Keratinocyte (primary cell): Measurements from ENCODE around the gene ULK3. TPM values are rescaled to one million over a fixed set of nuclear protein-coding genes. Genes with fewer than 3 reads are reported as not detected.

Source experiments
- DNase-seq: peaks from one replicate; pipeline ENCODE4 v3.0.0-alpha.2; 2011; ENCODE audit warnings: low read depth, missing footprints, low spot score
- FAIRE-seq: peaks from 2 replicates; lab custom pipeline; 2011; peaks lifted over from hg19 to GRCh38; lab: Jason Lieb, UNC
- H2AFZ ChIP-seq: 2 replicates; pipeline ENCODE4 v1.6.0; 2012; ENCODE audit warnings: low read length, control low read depth, inconsistent platforms; ENCODE audit not compliant: control insufficient read depth
- H3K27ac ChIP-seq: 2 replicates; pipeline ENCODE4 v1.5.1; 2011; ENCODE audit warnings: low read length; ENCODE audit not compliant: control insufficient read depth, insufficient read depth
- H3K27me3 ChIP-seq: 3 replicates; pipeline ENCODE4 v1.6.0; 2011; ENCODE audit warnings: low read length; ENCODE audit not compliant: control insufficient read depth, insufficient read depth; ENCODE audit errors: extremely low read depth
- H3K36me3 ChIP-seq, 2 experiments: 2 replicates in 1 of 2; 3 replicates in 1 of 2; pipeline ENCODE4 v1.5.1; 2011; ENCODE audit warnings: low read length in 2 of 2, mild to moderate bottlenecking in 1 of 2; ENCODE audit not compliant: control insufficient read depth in 2 of 2, insufficient read depth in 2 of 2; ENCODE audit errors: extremely low read depth in 1 of 2
- H3K4me1 ChIP-seq: 3 replicates; pipeline ENCODE4 v1.5.1; 2011; ENCODE audit warnings: low read length; ENCODE audit not compliant: control insufficient read depth, insufficient read depth; ENCODE audit errors: extremely low read depth
- H3K4me2 ChIP-seq: 3 replicates; pipeline ENCODE4 v1.6.0; 2011; ENCODE audit warnings: low read depth, low read length; ENCODE audit not compliant: control insufficient read depth, insufficient read depth; ENCODE audit errors: extremely low read depth
- H3K4me3 ChIP-seq, 3 experiments: fragments of 200-600 bp in 1 of 3; sonication (generic) in 1 of 3; 2 replicates in 2 of 3; 3 replicates in 1 of 3; pipeline ENCODE4 v1.5.1; 2011 to 2016; ENCODE audit warnings: low read length in 3 of 3, mild to moderate bottlenecking in 3 of 3, control low read depth in 2 of 3, inconsistent platforms in 1 of 3, low read depth in 1 of 3, mixed read lengths in 1 of 3, mixed run types in 1 of 3, moderate library complexity in 1 of 3; ENCODE audit not compliant: control insufficient read depth in 2 of 3, insufficient read depth in 2 of 3; ENCODE audit errors: extremely low read depth in 1 of 3
- H3K79me2 ChIP-seq: 2 replicates; pipeline ENCODE4 v1.6.0; 2012; ENCODE audit warnings: low read length; ENCODE audit not compliant: control insufficient read depth, insufficient read depth
- H3K9ac ChIP-seq: 3 replicates; pipeline ENCODE4 v1.6.0; 2011; ENCODE audit warnings: low read length; ENCODE audit not compliant: control insufficient read depth, insufficient read depth; ENCODE audit errors: extremely low read depth
- H3K9me1 ChIP-seq: 3 replicates; pipeline ENCODE4 v1.6.0; 2011; ENCODE audit warnings: low read length; ENCODE audit not compliant: control insufficient read depth, insufficient read depth; ENCODE audit errors: extremely low read depth
- H3K9me3 ChIP-seq: 2 replicates; pipeline ENCODE4 v1.5.1; 2012; ENCODE audit warnings: low read depth, low read length; ENCODE audit not compliant: control insufficient read depth
- H4K20me1 ChIP-seq: 3 replicates; pipeline ENCODE4 v1.6.0; 2011; ENCODE audit warnings: low read length; ENCODE audit not compliant: control insufficient read depth, insufficient read depth; ENCODE audit errors: extremely low read depth
- EZH2 ChIP-seq: IDR thresholded peaks from one replicate; pipeline ENCODE4 v1.6.1; 2012; ENCODE audit warnings: inconsistent platforms, mild to moderate bottlenecking, low read length, moderate library complexity
- dilution Hi-C: fragments of 300-500 bp; cut with MboI; formaldehyde crosslinking; loops from one replicate; pipeline ENCODE4 v1.7.0; 2020; ENCODE audit warnings: low sequenced_read_pairs; ENCODE audit not compliant: extremely low pct_ligation_motif_present
- polyA plus RNA-seq, 5 experiments: library from polyadenylated mRNA; depleted of rRNA in 3 of 5; stranded (reverse) in 3 of 5; stranded (forward) in 1 of 5; unstranded in 1 of 5; fragments of >200 nt; gene quantifications; 1 replicate in 1 of 5; 2 replicates in 3 of 5; 3 replicates in 1 of 5; pipeline versions ENCODE4 v1.2.1 to v1.2.3, GENCODE V29; 2011 to 2012; ENCODE audit warnings: missing spikeins in 2 of 5, low read depth in 1 of 5, low replicate concordance in 1 of 5
- TF ChIP-seq, protein P1 (sequence below), 3 experiments: IDR thresholded peaks in 1 of 3; conservative IDR thresholded peaks in 1 of 3; optimal IDR thresholded peaks in 1 of 3; 2 replicates in 2 of 3; 3 replicates in 1 of 3; pipeline versions ENCODE3 to v1.5.1; 2011; ENCODE audit warnings: low read length in 3 of 3, mild to moderate bottlenecking in 3 of 3, moderate library complexity in 2 of 3, control low read depth in 1 of 3, inconsistent platforms in 1 of 3; ENCODE audit not compliant: insufficient read depth in 2 of 3; ENCODE audit errors: extremely low read depth in 1 of 3

The ULK3 gene
- polyA plus RNA-seq, 1 donor (not counting 4 experiments of a cell fraction or from before 2014, with no cell fraction given): 16.5 TPM

DNA sequence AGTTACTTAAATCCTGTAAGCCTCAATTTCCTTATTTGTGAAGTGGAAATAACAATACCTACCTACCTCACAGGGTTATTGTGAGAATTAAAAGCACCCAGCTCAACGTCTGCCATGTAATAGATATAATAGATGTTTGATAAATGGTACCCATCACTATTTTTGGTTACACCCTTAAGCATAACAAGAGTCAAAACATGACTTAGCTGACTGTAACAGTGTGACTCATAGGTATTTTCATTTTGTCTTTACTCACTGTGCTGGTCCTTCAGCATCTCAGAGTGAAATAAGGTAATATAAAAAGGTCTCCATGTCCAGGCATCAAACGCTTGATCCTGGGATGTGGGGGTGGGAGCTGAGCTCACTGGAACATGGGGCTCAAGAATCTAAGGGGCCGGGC lies 13.5 kb downstream of the ULK3 start:
- Histone ChIP-seq H3K27ac (no peak overlapping the region), H2AFZ (no peak overlapping the region)
- DNase-seq: no peak

DNA sequence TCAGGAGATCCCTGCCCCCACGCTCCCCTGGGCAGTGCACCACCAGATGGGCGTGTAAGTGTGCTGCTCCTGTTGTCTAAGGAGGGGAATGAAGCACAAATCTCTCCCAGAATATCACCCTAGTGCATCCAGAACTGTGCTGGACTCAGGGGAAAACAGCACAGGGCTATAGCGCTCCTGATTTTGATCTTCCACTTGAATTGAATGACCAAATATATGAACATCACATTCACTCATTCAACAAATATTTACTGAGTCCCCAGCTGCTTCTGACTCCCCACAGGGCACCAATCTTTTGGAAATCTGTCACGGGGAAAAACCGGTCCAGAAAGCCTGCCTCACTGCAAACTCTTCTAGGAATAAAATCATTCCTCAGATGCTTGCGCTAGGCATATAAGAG lies 14.1 kb downstream of the ULK3 start:
- H3K27me3 ChIP-seq: peaks cover 46% of the 10 kb centered on the region

More for the DNA sequence above, 13.5 kb downstream of the ULK3 start:
- no peaks in the 10 kb centered on the region for H3K79me2 ChIP-seq
- H3K4me1 ChIP-seq: no peaks in the 10 kb centered on the region
- dilution Hi-C loops: no loop called here
- H3K9ac ChIP-seq: no peak overlapping the region
- no peak overlapping the region for H3K4me3 ChIP-seq
- no peak overlapping the region for H3K4me2 ChIP-seq
- peaks cover 40% of the 10 kb centered on the region for H3K27me3 ChIP-seq
- TF ChIP-seq, protein P1, sequence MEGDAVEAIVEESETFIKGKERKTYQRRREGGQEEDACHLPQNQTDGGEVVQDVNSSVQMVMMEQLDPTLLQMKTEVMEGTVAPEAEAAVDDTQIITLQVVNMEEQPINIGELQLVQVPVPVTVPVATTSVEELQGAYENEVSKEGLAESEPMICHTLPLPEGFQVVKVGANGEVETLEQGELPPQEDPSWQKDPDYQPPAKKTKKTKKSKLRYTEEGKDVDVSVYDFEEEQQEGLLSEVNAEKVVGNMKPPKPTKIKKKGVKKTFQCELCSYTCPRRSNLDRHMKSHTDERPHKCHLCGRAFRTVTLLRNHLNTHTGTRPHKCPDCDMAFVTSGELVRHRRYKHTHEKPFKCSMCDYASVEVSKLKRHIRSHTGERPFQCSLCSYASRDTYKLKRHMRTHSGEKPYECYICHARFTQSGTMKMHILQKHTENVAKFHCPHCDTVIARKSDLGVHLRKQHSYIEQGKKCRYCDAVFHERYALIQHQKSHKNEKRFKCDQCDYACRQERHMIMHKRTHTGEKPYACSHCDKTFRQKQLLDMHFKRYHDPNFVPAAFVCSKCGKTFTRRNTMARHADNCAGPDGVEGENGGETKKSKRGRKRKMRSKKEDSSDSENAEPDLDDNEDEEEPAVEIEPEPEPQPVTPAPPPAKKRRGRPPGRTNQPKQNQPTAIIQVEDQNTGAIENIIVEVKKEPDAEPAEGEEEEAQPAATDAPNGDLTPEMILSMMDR (optimal IDR thresholded peaks at IDR 0.05 in 1 of 3, IDR thresholded peaks at IDR 0.05 in 1 of 3, conservative IDR thresholded peaks at IDR 0.05 in 1 of 3; ENCODE audit: extremely low read depth in 1 of 3, insufficient read depth in 2 of 3, low read length in 3 of 3): no peak
- TF ChIP-seq EZH2: no peak
- no peaks in the 10 kb centered on the region for H3K36me3 ChIP-seq
- H3K9me1 ChIP-seq: no peaks in the 10 kb centered on the region
- H3K9me3 ChIP-seq: no peaks in the 10 kb centered on the region
- FAIRE-seq: no peak
- no peaks in the 10 kb centered on the region for H4K20me1 ChIP-seq

More for the DNA sequence above, 14.1 kb downstream of the ULK3 start:
- Histone ChIP-seq H3K9me3 (no peaks in the 10 kb centered on the region), H2AFZ (no peak overlapping the region), H3K36me3 (no peaks in the 10 kb centered on the region), H3K27ac (no peak overlapping the region), H3K4me1 (no peaks in the 10 kb centered on the region), H3K9ac (no peak overlapping the region), H4K20me1 (no peaks in the 10 kb centered on the region), H3K4me3 (no peak overlapping the region), H3K9me1 (no peaks in the 10 kb centered on the region), H3K4me2 (no peak overlapping the region), H3K79me2 (no peaks in the 10 kb centered on the region)
- TF ChIP-seq EZH2: no peak
- TF ChIP-seq, protein P1 (optimal IDR thresholded peaks at IDR 0.05 in 1 of 3, IDR thresholded peaks at IDR 0.05 in 1 of 3, conservative IDR thresholded peaks at IDR 0.05 in 1 of 3; ENCODE audit: extremely low read depth in 1 of 3, insufficient read depth in 2 of 3, low read length in 3 of 3): no peak
- dilution Hi-C loops: no loop called here
- no peak for FAIRE-seq
- DNase-seq: no peak
